HCT116 (cell line): ENCODE results near the gene SEMA5A. TPM values are rescaled to one million over a fixed set of nuclear protein-coding genes. Genes with fewer than 3 reads are reported as not detected.

Source experiments
- ATAC-seq: fragments of 200-7000 bp; cut with Tn5 transposase; 2 replicates; pipeline ENCODE4 v1.9.1; 2020; ENCODE audit warnings: mild to moderate bottlenecking, moderate library complexity
- BruUV-seq: library from RNA; stranded (reverse); fragments of 400-500 nt; replicated peaks from 2 replicates; lab custom pipeline; 2021; lab: Mats Ljungman, UMichigan
- CTCF ChIA-PET: fragments of 300-600 bp; sonication (Branson Sonifier 250); formaldehyde crosslinking; loops from one replicate; lab custom pipeline; 2021; ENCODE audit warnings: antibody characterized with exemption; lab: Charles Lee
- POLR2A ChIA-PET: fragments of 300-600, 350-600 bp; sonication (Branson Sonifier 250); formaldehyde crosslinking; loops from one replicate; lab custom pipeline; 2021; ENCODE audit warnings: antibody characterized with exemption; lab: Charles Lee
- RAD21 ChIA-PET, 2 experiments: fragments of 300-600 bp; sonication (Branson Sonifier 250); formaldehyde crosslinking; loops; one replicate each; lab custom pipeline; 2023; ENCODE audit warnings: low total read pairs in 2 of 2; ENCODE audit not compliant: uncharacterized antibody in 2 of 2, unreplicated experiment in 2 of 2, low non-redundant PET in 1 of 2; lab: Charles Lee
- DNase-seq: peaks from one replicate; pipeline ENCODE4 v3.0.0-alpha.2; 2010; ENCODE audit warnings: low read depth, low spot score
- H2AFZ ChIP-seq: fragments of 200-600 bp; shearing (Covaris generic), sonication (generic); 2 replicates; pipeline ENCODE4 v1.6.1; 2017; ENCODE audit warnings: low read depth, mixed run types, mixed read lengths, antibody characterized with exemption, low read length; ENCODE audit not compliant: poor library complexity, severe bottlenecking
- H3K27ac ChIP-seq: 2 replicates; pipeline ENCODE4 v1.5.1; 2012; ENCODE audit warnings: low read depth, low read length
- H3K27me3 ChIP-seq: fragments of 200-600 bp; sonication (generic); 2 replicates; pipeline ENCODE4 v1.6.1; 2016; ENCODE audit warnings: mixed run types, low read length, mixed read lengths; ENCODE audit not compliant: insufficient read depth
- H3K36me3 ChIP-seq, 2 experiments: fragments of 200-500 bp in 1 of 2; fragments of 200-600 bp in 1 of 2; sonication (Bioruptor generic) in 1 of 2; sonication (generic) in 1 of 2; 2 replicates each; pipeline versions ENCODE4 v1.5.1 to v1.6.1; 2014 to 2016; ENCODE audit warnings: low read length in 2 of 2, inconsistent platforms in 1 of 2, mixed read lengths in 1 of 2, mixed run types in 1 of 2; ENCODE audit not compliant: insufficient read depth in 2 of 2, control insufficient read depth in 1 of 2
- H3K4me1 ChIP-seq, 2 experiments: fragments of 200-600 bp in 1 of 2; sonication (generic) in 1 of 2; 2 replicates each; pipeline versions ENCODE4 v1.5.1 to v1.6.1; 2012 to 2017; ENCODE audit warnings: low read length in 2 of 2, inconsistent platforms in 1 of 2, mild to moderate bottlenecking in 1 of 2, mixed read lengths in 1 of 2, mixed run types in 1 of 2, moderate library complexity in 1 of 2; ENCODE audit not compliant: insufficient read depth in 2 of 2, control insufficient read depth in 1 of 2
- H3K4me2 ChIP-seq: fragments of 200-600 bp; sonication (generic); 2 replicates; pipeline ENCODE4 v1.6.1; 2017; ENCODE audit warnings: mixed run types, low read length, mixed read lengths
- H3K4me3 ChIP-seq, 2 experiments: fragments of 200-600 bp in 1 of 2; sonication (generic) in 1 of 2; replicated peaks in 1 of 2; 2 replicates each; pipeline ENCODE4 v1.5.1; 2011 to 2016; ENCODE audit warnings: low read length in 2 of 2, control low read depth in 1 of 2, low read depth in 1 of 2, mild to moderate bottlenecking in 1 of 2, mixed read lengths in 1 of 2, mixed run types in 1 of 2
- H3K79me2 ChIP-seq: fragments of 200-600 bp; sonication (generic); 2 replicates; pipeline ENCODE4 v1.6.1; 2017; ENCODE audit warnings: mild to moderate bottlenecking, mixed run types, low read length, moderate library complexity, mixed read lengths; ENCODE audit not compliant: insufficient read depth
- H3K9ac ChIP-seq: fragments of 200-600 bp; sonication (generic); 2 replicates; pipeline ENCODE4 v1.6.1; 2016; ENCODE audit warnings: low read length, mixed read lengths
- H3K9me2 ChIP-seq: fragments of 200-600 bp; sonication (generic), shearing (Covaris generic); 2 replicates; pipeline ENCODE4 v1.6.1; 2017; ENCODE audit warnings: mixed run types, mild to moderate bottlenecking, moderate library complexity; ENCODE audit not compliant: insufficient read depth
- H3K9me3 ChIP-seq, 2 experiments: fragments of 200-500 bp in 1 of 2; fragments of 200-600 bp in 1 of 2; sonication (Bioruptor generic) in 1 of 2; sonication (generic) in 1 of 2; 2 replicates each; pipeline ENCODE4 v1.6.1; 2014 to 2017; ENCODE audit warnings: low read length in 2 of 2, mixed read lengths in 2 of 2, inconsistent platforms in 1 of 2, low read depth in 1 of 2, mild to moderate bottlenecking in 1 of 2, mixed run types in 1 of 2, moderate library complexity in 1 of 2; ENCODE audit not compliant: control insufficient read depth in 1 of 2, insufficient read depth in 1 of 2
- H4K20me1 ChIP-seq: fragments of 200-600 bp; sonication (generic), shearing (Covaris generic); 2 replicates; pipeline ENCODE4 v1.6.1; 2017; ENCODE audit warnings: mixed run types, mild to moderate bottlenecking, moderate library complexity; ENCODE audit not compliant: insufficient read depth
- CBX3 ChIP-seq: IDR thresholded peaks from 2 replicates; pipeline ENCODE4 v1.6.1; 2012; ENCODE audit warnings: low read depth
- JUND ChIP-seq: IDR thresholded peaks from 2 replicates; pipeline ENCODE4 v1.6.1; 2012
- POLR2A ChIP-seq: IDR thresholded peaks from 2 replicates; pipeline ENCODE4 v1.7.0; 2011; ENCODE audit warnings: borderline replicate concordance; ENCODE audit not compliant: insufficient read depth, insufficient read length; ENCODE audit errors: extremely low read depth
- RAD21 ChIP-seq: IDR thresholded peaks from 2 replicates; pipeline ENCODE4 v1.6.1; 2012; ENCODE audit warnings: low read depth, mild to moderate bottlenecking
- SIN3A ChIP-seq: IDR thresholded peaks from 2 replicates; pipeline ENCODE4 v1.6.1; 2012; ENCODE audit warnings: low read depth
- SP1 ChIP-seq: IDR thresholded peaks from 2 replicates; pipeline ENCODE4 v1.6.1; 2012; ENCODE audit warnings: low read depth
- SRF ChIP-seq: IDR thresholded peaks from 2 replicates; pipeline ENCODE4 v1.6.1; 2012; ENCODE audit warnings: low read depth
- YY1 ChIP-seq: IDR thresholded peaks from 2 replicates; pipeline ENCODE4 v1.6.1; 2011; ENCODE audit warnings: low read length, low read depth, moderate library complexity, mild to moderate bottlenecking; ENCODE audit not compliant: insufficient replicate concordance; ENCODE audit errors: extremely low read depth
- intact Hi-C: fragments of 100-400 bp; cut with micrococcal nuclease; formaldehyde crosslinking; loops from 2 replicates; pipeline ENCODE4 v1.10.0; 2022
- total RNA-seq: library from RNA; stranded (reverse); gene quantifications from one replicate; pipeline ENCODE4 v1.2.1, GENCODE V29; 2021; ENCODE audit not compliant: unreplicated experiment
- TF ChIP-seq, protein P1 (sequence below): IDR thresholded peaks from 2 replicates; pipeline ENCODE4 v1.6.1; 2012
- TF ChIP-seq, protein P2 (sequence below): IDR thresholded peaks from 2 replicates; pipeline ENCODE4 v1.6.1; 2012

The SEMA5A gene
- total RNA-seq, 1 experiment from 2014 or later, result 0.02 TPM

DNA sequence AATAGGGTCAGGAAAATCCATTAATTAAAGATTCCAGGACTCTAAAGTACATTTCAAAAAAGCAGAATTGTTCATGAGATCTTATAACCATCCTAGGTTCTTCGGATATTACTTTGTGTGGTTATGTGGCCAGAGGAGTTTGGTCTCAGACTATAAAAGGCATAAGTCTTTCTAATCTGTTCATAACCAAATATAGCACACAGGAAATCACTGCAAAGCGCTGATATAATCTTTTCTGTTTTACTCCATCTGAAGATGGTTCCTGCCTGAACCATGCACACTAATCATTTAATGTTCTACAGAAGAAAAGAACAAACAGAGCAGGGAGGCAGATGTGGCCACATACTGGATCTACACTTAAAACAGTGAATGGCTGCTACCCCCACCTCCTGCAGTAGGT is 182.8 kb downstream of the SEMA5A start:
- Histone ChIP-seq H3K9me2 (no peaks in the 10 kb centered on the region), H3K4me2 (no peak overlapping the region), H3K36me3 (no peaks in the 10 kb centered on the region), H2AFZ (no peak overlapping the region), H3K27me3 (no peaks in the 10 kb centered on the region), H3K4me1 (no peaks in the 10 kb centered on the region)
- DNase-seq, result no peak
- CTCF ChIA-PET, result no interaction called here
- BruUV-seq, result no TSS peak
- intact Hi-C loops, result no loop called here
- no peak for TF ChIP-seq YY1
- TF ChIP-seq, protein P1, sequence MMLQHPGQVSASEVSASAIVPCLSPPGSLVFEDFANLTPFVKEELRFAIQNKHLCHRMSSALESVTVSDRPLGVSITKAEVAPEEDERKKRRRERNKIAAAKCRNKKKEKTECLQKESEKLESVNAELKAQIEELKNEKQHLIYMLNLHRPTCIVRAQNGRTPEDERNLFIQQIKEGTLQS, result no peak
- no peak for TF ChIP-seq JUND
- TF ChIP-seq SRF, result no peak
- no peak for TF ChIP-seq SP1
- no peak for TF ChIP-seq CBX3
- TF ChIP-seq, protein P2, sequence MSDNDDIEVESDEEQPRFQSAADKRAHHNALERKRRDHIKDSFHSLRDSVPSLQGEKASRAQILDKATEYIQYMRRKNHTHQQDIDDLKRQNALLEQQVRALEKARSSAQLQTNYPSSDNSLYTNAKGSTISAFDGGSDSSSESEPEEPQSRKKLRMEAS, result no peak
- TF ChIP-seq RAD21, result no peak
- no peak for TF ChIP-seq POLR2A
- TF ChIP-seq, all 23 proteins: peak for 0
- no peaks in the 10 kb centered on the region for H3K79me2 ChIP-seq
- ChIA-PET POLR2A (no interaction called here), RAD21 (no interaction called here)
- H3K27ac ChIP-seq, result no peak overlapping the region
- H3K9ac ChIP-seq, result no peak overlapping the region
- no peak for ATAC-seq
- H3K9me3 ChIP-seq, result peaks cover 7 to 16% of the 10 kb centered on the region in 2 experiments; a peak in 2 of 4 replicates
- H4K20me1 ChIP-seq, result no peaks in the 10 kb centered on the region
- H3K4me3 ChIP-seq, result no peak overlapping the region

DNA sequence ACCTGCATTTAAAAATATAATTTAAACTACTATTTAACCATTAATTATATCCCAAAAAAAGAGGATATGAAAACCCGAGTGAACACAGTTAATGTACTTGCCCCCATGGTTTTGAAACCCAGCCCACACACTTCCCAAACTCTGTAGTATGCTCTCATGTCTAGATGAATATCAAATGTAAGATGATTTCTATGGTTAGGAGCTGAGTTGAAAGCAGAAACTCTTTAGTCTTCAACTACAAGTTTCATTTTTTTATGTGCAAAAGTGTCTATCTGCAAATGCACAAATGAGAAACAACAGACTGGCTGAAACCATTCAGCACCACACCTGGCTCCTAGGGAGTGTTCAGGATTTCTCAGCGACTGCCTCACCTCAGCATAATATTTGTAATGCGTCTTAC is 183.3 kb downstream of the SEMA5A start:
- ChIA-PET POLR2A (no interaction called here), CTCF (no interaction called here)
- no peaks in the 10 kb centered on the region for H3K79me2 ChIP-seq
- DNase-seq, result no peak
- H3K4me3 ChIP-seq, result no peak overlapping the region
- peaks cover 7 to 17% of the 10 kb centered on the region in 2 experiments; a peak in 2 of 4 replicates for H3K9me3 ChIP-seq
- no peaks in the 10 kb centered on the region for H3K36me3 ChIP-seq
- intact Hi-C loops, result no loop called here
- BruUV-seq, result no TSS peak
- H3K9ac ChIP-seq, result no peak overlapping the region
- H4K20me1 ChIP-seq, result no peaks in the 10 kb centered on the region
- no peak for ATAC-seq
- no peak overlapping the region for H3K4me2 ChIP-seq
- H3K27ac ChIP-seq, result no peak overlapping the region
- TF ChIP-seq SIN3A, result no peak
- TF ChIP-seq, all 23 proteins: peak for 0
- no peaks in the 10 kb centered on the region for H3K9me2 ChIP-seq
- H3K27me3 ChIP-seq, result no peaks in the 10 kb centered on the region
- H3K4me1 ChIP-seq, result no peaks in the 10 kb centered on the region
- H2AFZ ChIP-seq, result no peak overlapping the region
- RAD21 ChIA-PET, result no interaction called here
